T-helper 2 cell treated with Interferon-gamma antibody and Interleukin-4, amounts not matched to agents 5 μg/mL and 100 μg/mL, for 36 hours (primary cell): ENCODE measurements around the gene ZNF549.
A peak's percentile ranks its signal among the peaks of the same experiment; 100 is the strongest.
"Not testable (repeated sequence)": the region's sequence is repeated elsewhere in the genome, so short reads cannot be mapped to it uniquely, and the experiment has no call there.

ENCODE experiments used
- DNase-seq: peaks from one replicate; pipeline ENCODE4 v3.0.0; 2021; ENCODE audit warnings: low spot score
- H3K27ac Mint-ChIP-seq: one replicate; pipeline ENCODE4 v1.8.0; 2021; ENCODE audit warnings: mild to moderate bottlenecking, mixed read lengths
- H3K27me3 Mint-ChIP-seq: one replicate; pipeline ENCODE4 v1.8.0; 2021; ENCODE audit warnings: low read depth, mixed read lengths
- H3K36me3 Mint-ChIP-seq: one replicate; pipeline ENCODE4 v1.8.0; 2021; ENCODE audit warnings: low read depth, mixed read lengths
- H3K4me1 Mint-ChIP-seq: one replicate; pipeline ENCODE4 v1.8.0; 2021; ENCODE audit warnings: low read depth, mixed read lengths
- H3K4me3 Mint-ChIP-seq: one replicate; pipeline ENCODE4 v1.8.0; 2022; ENCODE audit warnings: mild to moderate bottlenecking, moderate library complexity, mixed read lengths
- H3K9me3 Mint-ChIP-seq: one replicate; pipeline ENCODE4 v1.8.0; 2021; ENCODE audit warnings: mixed read lengths

Gene ZNF549

GRCh38 chr19:57527136-57527881 lies at the start of gene ZNF549:
Gene ZNF549 (plus strand): TSS chr19:57527356. CDS start chr19:57527574, 218 bp downstream.
- H3K27ac Mint-ChIP-seq = peak within 1 kb of the TSS; percentile 82

DNA sequence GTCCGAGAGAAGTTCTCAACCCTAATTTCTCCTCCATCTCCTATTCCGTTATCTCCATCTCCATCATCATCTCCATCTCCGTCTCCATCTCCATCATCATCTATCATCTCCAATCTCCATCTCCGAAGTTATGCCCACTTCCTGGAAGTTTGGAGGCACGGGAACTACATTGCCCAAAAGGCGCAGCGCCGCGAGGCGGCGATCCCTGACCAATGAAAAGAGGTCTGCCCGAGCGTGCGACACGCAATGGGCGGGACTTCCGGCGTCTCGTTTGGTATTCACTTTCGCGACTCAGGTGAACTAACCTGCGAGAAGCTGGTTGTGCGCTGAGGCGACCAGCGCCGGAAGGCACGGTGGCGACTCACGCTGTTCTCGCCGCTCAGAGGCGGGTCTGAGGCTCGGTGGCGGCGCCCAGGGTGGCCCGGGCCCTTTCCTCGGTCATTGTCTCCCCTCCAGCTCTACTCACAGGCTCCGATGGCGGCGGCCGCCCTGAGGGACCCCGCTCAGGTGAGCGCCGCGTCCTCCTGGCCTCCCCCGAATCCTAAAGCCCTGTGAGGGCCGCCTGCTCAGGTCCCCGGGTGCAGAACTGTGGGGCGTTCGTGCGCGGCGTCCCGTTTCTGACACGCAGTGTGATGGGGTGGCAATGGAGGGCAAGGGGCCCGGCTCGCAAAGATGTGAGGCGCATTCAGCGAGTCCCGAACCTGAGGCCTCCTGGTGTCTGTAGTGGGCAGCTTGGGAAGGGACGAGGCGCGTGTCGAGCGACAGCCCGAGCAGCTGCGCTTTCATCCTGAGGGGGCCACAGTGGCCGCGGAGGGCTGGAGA lies 39.5 kb upstream of the ZNF549 start, which contains the start of gene ZNF419:
Gene ZNF419, plus strand, starts transcription at position 274 of the 822 bp plus-strand sequence. Its CDS starts 201 bp downstream, at position 475.
- peak; percentile 87 for DNase-seq
- peaks cover 34% of the 10 kb centered on the region for H3K36me3 Mint-ChIP-seq
- H3K9me3 Mint-ChIP-seq = peaks cover 56% of the 10 kb centered on the region
- H3K27ac Mint-ChIP-seq = peak within 1 kb of the TSS; percentile 55
- not testable (repeated sequence) for H3K4me1 Mint-ChIP-seq, H3K27me3 Mint-ChIP-seq
- peak within 1 kb of the TSS; percentile 73 for H3K4me3 Mint-ChIP-seq

More at GRCh38 chr19:57527136-57527881, at the start of gene ZNF549:
- H3K9me3 Mint-ChIP-seq = peaks cover 65% of the 10 kb centered on the region
- H3K27me3 Mint-ChIP-seq = no peaks in the 10 kb centered on the region
- H3K36me3 Mint-ChIP-seq = peaks cover 38% of the 10 kb centered on the region
- peaks cover 13% of the 10 kb centered on the region for H3K4me1 Mint-ChIP-seq
- peak; percentile 85 for DNase-seq
- peak within 1 kb of the TSS; percentile 93 for H3K4me3 Mint-ChIP-seq

DNA sequence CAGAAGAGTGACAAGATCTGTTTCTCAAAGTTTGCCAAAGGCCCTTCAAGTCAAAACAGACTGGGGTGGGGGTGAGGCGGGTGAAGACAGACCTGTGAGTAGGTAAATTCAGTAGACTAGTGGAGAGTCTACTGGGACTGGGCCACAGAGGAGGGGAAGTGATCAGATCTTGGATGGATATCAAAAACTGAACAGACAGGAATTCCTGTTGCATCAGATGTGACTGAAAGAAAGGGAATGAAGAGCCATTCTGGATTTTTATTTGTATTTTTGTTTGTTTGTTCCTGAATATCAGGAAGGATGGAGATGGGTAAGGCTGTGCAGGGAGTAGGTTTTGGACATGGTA lies 38.9 kb upstream of the ZNF549 start:
- H3K27me3 Mint-ChIP-seq, H3K27ac Mint-ChIP-seq, DNase-seq, H3K4me1 Mint-ChIP-seq: not testable (repeated sequence)
- H3K4me3 Mint-ChIP-seq = peak overlapping the region; percentile 73
- peaks cover 62% of the 10 kb centered on the region for H3K9me3 Mint-ChIP-seq
- H3K36me3 Mint-ChIP-seq = peaks cover 40% of the 10 kb centered on the region

DNA sequence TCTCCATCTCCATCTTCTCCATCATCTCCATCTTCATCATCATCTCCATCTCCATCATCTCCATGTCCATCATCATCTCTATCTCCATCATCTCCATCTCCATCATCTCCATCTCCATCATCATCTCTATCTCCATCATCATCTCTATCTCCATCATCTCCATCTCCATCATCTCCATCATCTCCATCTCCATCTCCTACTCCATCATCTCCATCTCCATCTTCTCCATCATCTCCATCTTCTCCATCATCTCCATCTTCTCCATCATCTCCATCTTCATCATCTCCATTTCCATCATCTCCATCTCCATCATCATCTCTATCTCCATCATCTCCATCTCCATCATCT lies 27.9 kb upstream of the ZNF549 start:
- Mint-ChIP-seq H3K27ac (peak overlapping the region; percentile 87), H3K36me3 (peaks cover 53% of the 10 kb centered on the region), H3K4me1 (peaks cover 16% of the 10 kb centered on the region), H3K4me3 (peak overlapping the region; percentile 85), H3K9me3 (peaks cover 70% of the 10 kb centered on the region)
- not testable (repeated sequence) for H3K27me3 Mint-ChIP-seq, DNase-seq

- DNase-seq = peak; percentile 92
- not testable (repeated sequence) for H3K27me3 Mint-ChIP-seq
- Mint-ChIP-seq H3K36me3 (peaks cover 53% of the 10 kb centered on the region), H3K9me3 (peaks cover 67% of the 10 kb centered on the region), H3K27ac (peak within 1 kb of the TSS; percentile 87), H3K4me1 (peaks cover 16% of the 10 kb centered on the region), H3K4me3 (peak within 1 kb of the TSS; percentile 85)
These were observed 27.3 kb upstream of the ZNF549 start, which contains the start of gene ZNF773 for GRCh38 chr19:57499680-57500395. Gene ZNF773 (plus strand): TSS chr19:57499938. CDS start chr19:57500081, 143 bp downstream.

DNA sequence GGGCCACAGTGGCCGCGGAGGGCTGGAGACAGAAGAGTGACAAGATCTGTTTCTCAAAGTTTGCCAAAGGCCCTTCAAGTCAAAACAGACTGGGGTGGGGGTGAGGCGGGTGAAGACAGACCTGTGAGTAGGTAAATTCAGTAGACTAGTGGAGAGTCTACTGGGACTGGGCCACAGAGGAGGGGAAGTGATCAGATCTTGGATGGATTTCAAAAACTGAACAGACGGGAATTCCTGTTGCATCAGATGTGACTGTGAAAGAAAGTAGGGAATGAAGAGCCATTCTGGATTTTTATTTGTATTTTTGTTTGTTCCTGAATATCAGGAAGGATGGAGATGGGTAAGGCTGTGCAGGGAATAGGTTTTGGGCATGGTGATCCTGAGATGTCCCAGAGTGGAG lies 26.8 kb upstream of the ZNF549 start:
- Mint-ChIP-seq H3K9me3 (peaks cover 66% of the 10 kb centered on the region), H3K4me3 (peak overlapping the region; percentile 85), H3K27ac (peak overlapping the region; percentile 60), H3K4me1 (peaks cover 16% of the 10 kb centered on the region), H3K36me3 (peaks cover 55% of the 10 kb centered on the region)
- not testable (repeated sequence) for DNase-seq, H3K27me3 Mint-ChIP-seq

DNA sequence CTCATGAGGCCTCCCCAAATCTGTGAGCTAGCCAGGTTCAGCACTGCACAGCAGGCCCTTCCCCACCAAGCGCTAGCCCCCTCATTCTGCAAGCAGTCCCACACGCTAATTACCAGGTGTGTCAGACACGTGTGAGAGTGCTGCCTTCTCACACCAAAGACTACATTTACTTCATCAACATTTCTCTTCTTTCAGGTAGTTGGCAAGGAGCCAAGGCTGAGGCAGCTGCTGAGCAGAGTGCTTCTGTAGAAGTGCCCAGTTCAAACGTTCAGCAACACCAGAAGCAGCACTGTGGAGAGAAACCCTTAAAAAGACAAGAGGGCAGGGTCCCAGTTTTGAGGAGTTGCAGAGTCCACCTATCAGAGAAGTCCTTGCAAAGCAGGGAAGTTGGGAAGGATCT lies 21.0 kb upstream of the ZNF549 start:
- Mint-ChIP-seq H3K4me1 (peaks cover 2% of the 10 kb centered on the region), H3K27me3 (no peaks in the 10 kb centered on the region), H3K27ac (no peak overlapping the region), H3K9me3 (peaks cover 68% of the 10 kb centered on the region), H3K4me3 (no peak overlapping the region), H3K36me3 (peaks cover 73% of the 10 kb centered on the region)
- DNase-seq = no peak

GRCh38 chr19:57511484-57511883 lies 15.7 kb upstream of the ZNF549 start:
- no peak for DNase-seq
- no peaks in the 10 kb centered on the region for H3K4me1 Mint-ChIP-seq
- H3K27me3 Mint-ChIP-seq = no peaks in the 10 kb centered on the region
- H3K4me3 Mint-ChIP-seq = no peak overlapping the region
- H3K36me3 Mint-ChIP-seq = peaks cover 44% of the 10 kb centered on the region
- peaks cover 71% of the 10 kb centered on the region for H3K9me3 Mint-ChIP-seq
- H3K27ac Mint-ChIP-seq = no peak overlapping the region

- no peaks in the 10 kb centered on the region for H3K27me3 Mint-ChIP-seq
- H3K4me1 Mint-ChIP-seq = no peaks in the 10 kb centered on the region
- no peak overlapping the region for H3K4me3 Mint-ChIP-seq
- no peak for DNase-seq
- H3K36me3 Mint-ChIP-seq = peaks cover 36% of the 10 kb centered on the region
- no peak overlapping the region for H3K27ac Mint-ChIP-seq
- H3K9me3 Mint-ChIP-seq = peaks cover 70% of the 10 kb centered on the region
These were observed 14.3 kb upstream of the ZNF549 start for GRCh38 chr19:57512845-57513244.

- Mint-ChIP-seq H3K9me3 (peaks cover 56% of the 10 kb centered on the region), H3K4me1 (no peaks in the 10 kb centered on the region), H3K27ac (no peak overlapping the region), H3K4me3 (no peak overlapping the region), H3K36me3 (peaks cover 24% of the 10 kb centered on the region), H3K27me3 (no peaks in the 10 kb centered on the region)
- DNase-seq = no peak
These were observed 11.9 kb upstream of the ZNF549 start for GRCh38 chr19:57515255-57515654.

DNA sequence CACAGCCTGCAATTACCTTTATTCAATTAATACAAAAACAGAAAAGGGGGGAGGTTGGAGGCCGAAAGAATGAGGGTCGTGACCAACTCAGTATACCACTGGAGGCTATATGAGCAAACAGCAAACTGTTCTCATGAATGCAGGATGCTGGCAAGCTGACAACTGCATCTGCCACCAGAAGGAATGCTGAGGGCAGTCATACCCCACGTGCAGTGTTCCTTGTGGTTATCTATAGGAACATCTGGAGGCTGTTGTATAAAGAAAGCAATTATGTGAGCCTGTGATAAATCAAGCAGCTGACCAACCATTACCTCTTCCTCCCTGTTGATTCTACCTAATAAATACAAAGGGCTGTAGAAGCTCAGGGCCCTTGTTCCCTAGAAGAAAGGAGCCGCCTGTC lies 9.1 kb upstream of the ZNF549 start:
- H3K27me3 Mint-ChIP-seq, H3K27ac Mint-ChIP-seq, H3K4me1 Mint-ChIP-seq, DNase-seq, H3K4me3 Mint-ChIP-seq: not testable (repeated sequence)
- Mint-ChIP-seq H3K36me3 (peaks cover 20% of the 10 kb centered on the region), H3K9me3 (peaks cover 54% of the 10 kb centered on the region)

DNA sequence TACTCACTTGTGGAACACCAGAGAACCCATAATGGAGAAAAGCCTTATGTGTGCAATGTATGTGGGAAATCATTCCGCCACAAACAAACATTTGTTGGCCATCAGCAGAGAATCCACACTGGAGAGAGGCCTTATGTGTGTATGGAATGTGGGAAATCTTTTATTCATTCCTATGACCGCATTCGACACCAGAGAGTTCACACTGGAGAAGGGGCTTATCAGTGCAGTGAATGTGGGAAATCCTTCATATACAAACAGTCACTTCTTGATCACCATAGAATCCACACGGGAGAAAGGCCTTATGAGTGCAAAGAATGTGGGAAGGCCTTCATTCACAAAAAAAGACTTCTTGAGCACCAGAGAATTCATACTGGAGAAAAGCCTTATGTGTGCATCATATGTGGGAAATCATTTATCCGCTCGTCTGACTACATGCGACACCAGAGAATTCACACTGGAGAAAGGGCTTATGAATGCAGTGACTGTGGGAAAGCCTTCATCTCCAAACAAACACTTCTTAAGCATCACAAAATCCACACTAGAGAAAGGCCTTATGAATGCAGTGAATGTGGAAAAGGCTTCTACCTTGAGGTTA lies 10.9 kb downstream of the ZNF549 start:
- H3K36me3 Mint-ChIP-seq = peaks cover 91% of the 10 kb centered on the region
- no peaks in the 10 kb centered on the region for H3K27me3 Mint-ChIP-seq
- no peak for DNase-seq
- H3K27ac Mint-ChIP-seq = no peak overlapping the region
- H3K9me3 Mint-ChIP-seq = peaks cover 91% of the 10 kb centered on the region
- no peak overlapping the region for H3K4me3 Mint-ChIP-seq
- no peaks in the 10 kb centered on the region for H3K4me1 Mint-ChIP-seq

- Mint-ChIP-seq H3K9me3 (peaks cover 79% of the 10 kb centered on the region), H3K4me1 (no peaks in the 10 kb centered on the region), H3K36me3 (peaks cover 94% of the 10 kb centered on the region), H3K27me3 (no peaks in the 10 kb centered on the region), H3K4me3 (no peak overlapping the region), H3K27ac (no peak overlapping the region)
- DNase-seq = no peak
These were observed 19.4 kb downstream of the ZNF549 start for GRCh38 chr19:57546513-57546912.
